Measurements from ENCODE around the gene CDK16.
A peak's percentile ranks its signal among the peaks of the same experiment; 100 is the strongest.
"Not testable (repeated sequence)": the region's sequence is repeated elsewhere in the genome, so short reads cannot be mapped to it uniquely, and the experiment has no call there.

The CDK16 gene

GRCh38 chrX:47250017-47250347 lies 31.5 kb downstream of the CDK16 start:
- DNase-seq (ENCODE audit: low read depth) = no peak

- not testable (repeated sequence) for DNase-seq (ENCODE audit: low read depth)
These were observed 39.1 kb downstream of the CDK16 start for GRCh38 chrX:47257620-47258019.

GRCh38 chrX:47264483-47265173 lies 46.1 kb downstream of the CDK16 start:
- DNase-seq (ENCODE audit: low read depth) = peak; percentile 75

- no peak for DNase-seq (ENCODE audit: low read depth)
These were observed 48.2 kb downstream of the CDK16 start for GRCh38 chrX:47266643-47267042.

- DNase-seq (ENCODE audit: low read depth) = no peak
These were observed 53.5 kb downstream of the CDK16 start for GRCh38 chrX:47272013-47272408.

- DNase-seq (ENCODE audit: low read depth) = no peak
These were observed 54.7 kb downstream of the CDK16 start for GRCh38 chrX:47273011-47273730.

- DNase-seq (ENCODE audit: low read depth) = peak; percentile 64
These were observed 60.2 kb downstream of the CDK16 start for GRCh38 chrX:47278691-47279090.

Measured in iris pigment epithelial cell (primary cell).